Globus pallidus (tissue), 1 donor: ENCODE measurements around the gene BRF1.
"Not testable (repeated sequence)": the region's sequence is repeated elsewhere in the genome, so short reads cannot be mapped to it uniquely, and the experiment has no call there.

Experiments used
- DNase-seq: peaks from one replicate; pipeline ENCODE4 v3.0.0-alpha.2; 2015; ENCODE audit warnings: low spot score

BRF1 gene, protein sequence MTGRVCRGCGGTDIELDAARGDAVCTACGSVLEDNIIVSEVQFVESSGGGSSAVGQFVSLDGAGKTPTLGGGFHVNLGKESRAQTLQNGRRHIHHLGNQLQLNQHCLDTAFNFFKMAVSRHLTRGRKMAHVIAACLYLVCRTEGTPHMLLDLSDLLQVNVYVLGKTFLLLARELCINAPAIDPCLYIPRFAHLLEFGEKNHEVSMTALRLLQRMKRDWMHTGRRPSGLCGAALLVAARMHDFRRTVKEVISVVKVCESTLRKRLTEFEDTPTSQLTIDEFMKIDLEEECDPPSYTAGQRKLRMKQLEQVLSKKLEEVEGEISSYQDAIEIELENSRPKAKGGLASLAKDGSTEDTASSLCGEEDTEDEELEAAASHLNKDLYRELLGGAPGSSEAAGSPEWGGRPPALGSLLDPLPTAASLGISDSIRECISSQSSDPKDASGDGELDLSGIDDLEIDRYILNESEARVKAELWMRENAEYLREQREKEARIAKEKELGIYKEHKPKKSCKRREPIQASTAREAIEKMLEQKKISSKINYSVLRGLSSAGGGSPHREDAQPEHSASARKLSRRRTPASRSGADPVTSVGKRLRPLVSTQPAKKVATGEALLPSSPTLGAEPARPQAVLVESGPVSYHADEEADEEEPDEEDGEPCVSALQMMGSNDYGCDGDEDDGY

DNA sequence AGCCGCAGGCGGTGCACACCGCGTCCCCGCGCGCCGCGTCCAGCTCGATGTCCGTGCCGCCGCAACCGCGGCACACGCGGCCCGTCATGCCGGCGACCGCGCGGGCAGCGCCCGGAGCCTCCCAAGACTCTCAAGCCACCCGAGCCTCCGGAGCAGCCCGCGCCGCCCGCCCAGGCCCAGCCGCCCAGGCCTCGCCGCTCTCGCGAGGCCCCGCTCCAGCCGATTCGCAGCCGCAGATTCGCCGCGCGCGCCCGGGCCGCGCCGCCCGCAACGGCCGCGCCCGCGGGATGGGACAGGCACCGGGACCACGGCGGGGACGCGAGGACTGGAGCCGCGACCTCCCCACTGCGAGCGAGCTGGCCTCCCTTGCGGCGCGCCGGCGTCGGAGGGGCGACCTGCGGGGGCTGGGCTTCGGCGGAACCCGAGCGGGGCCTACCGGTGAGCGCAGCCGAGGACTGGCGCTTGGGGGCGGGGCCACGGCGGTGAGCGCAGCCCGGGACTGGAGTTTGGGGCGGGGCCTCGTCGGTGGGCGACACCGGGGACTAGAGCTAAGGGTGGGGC, at the start of gene BRF1:
TSS of gene BRF1 (minus strand) at position 460 of the 561 bp plus-strand sequence. CDS start at position 88, 372 bp downstream.
- peak; percentile 86 for DNase-seq

DNA sequence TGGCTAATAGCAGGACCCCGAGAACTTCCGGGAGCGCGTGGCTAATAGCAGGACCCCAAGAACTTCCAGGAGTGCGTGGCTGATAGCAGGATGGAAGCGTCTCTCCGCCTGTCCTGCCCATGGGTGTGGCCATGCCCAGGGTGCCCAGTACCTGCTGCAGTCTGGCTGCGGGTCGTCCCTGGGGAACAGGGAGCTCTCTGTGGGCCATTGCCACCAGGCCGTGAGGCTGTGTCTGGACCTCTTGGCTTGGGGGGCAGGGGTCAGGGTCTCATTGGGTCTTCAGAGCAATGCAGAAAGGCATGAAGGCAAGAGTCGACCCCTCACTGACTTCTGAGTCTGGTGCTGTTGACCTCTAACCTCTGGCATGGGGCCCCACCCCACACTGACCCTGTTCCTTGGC, 49.2 kb upstream of the BRF1 start:
- no peak for DNase-seq

DNA sequence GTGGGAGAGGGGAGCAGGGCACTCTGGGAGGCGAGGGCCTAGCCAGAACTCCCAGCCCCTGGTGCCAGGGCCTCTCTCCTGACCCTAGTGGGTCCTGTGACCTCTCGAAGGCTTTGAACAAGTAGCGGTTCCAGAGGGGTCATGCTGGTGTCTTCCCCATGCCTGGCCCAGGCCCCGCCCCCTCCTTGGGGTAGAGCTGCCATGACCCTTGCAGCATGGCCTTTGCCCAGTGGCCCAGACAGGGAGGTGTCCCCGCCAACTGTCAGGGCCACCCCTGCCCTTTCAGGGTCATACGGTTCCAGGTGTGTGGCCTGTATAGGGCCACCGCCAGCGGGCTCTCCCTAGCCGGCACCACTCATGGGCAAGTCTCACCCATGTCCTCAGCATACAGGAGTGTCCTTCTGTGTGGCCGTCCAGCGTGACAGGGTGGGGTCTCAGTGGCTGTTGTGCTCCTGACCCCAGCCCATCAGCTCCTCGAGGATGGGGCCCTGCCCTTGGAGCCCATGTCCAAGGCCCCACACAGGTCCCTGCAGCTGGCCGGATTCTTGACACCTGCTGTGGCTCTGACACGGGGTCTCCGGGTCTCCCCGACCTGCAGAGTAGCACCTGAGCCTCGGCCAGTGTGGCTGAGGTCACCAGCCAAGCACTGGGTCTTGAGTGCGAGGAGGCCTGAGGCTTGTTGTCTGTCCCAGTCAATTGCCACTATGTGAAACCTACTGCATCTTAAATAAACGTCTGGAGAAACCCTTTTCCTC, 48.3 kb upstream of the BRF1 start:
- DNase-seq = no peak

DNA sequence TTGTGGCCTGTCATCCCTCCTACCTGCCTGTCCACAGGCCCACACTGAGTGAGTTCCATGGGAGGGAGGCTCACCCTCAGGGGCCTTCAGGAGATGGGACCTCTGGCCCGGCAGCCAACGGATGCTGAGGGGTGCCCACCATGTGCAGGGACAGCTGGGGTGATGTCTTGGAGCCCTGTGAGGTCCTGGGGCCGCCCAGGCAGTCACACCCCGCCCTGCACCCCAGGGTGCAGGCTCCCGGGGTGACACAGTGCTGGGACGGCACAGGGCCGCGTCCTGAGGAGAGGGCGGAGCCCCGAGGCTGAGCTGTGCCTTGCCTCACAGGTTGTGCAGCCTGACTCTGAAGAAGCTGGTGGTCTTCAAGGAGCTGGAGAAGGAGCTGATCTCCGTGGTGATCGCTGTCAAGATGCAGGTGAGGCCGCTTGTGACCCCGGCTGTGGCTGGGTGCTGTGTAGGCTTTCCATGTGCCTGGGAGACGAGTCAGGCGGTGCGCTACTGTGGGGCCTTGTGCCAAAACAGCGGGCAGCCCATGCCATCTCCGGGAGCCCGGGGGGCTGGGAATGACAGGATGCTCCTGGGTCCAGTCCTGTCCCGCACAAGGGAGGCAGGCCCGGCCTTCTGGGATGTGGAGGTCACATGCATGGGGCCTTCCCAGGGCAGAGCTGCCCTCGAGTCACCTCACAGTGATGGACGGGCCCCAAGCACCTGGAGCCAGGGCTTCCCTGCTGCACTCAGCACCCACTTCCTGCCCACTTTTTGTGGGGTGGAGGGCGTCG, 47.6 kb upstream of the BRF1 start:
- no peak for DNase-seq

DNA sequence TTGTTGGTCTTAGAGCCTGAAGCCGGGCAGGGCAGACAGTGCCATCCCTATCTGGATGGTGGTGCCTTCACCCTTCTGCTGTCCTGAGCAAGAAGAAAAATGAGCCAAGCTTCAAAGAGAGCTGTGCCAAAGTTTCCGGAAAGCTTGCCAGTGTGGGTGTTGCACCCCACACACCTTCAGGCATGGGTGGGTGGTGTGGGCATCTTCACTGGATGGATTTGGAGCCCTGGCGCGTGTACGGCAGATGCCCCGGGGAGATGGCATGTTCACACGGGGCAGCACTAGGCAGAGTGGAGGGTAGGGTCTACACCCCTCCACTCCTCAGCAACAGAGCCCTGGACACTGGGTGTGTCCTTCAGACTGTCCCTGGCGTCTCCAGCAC, 46.8 kb upstream of the BRF1 start:
- DNase-seq = no peak

DNA sequence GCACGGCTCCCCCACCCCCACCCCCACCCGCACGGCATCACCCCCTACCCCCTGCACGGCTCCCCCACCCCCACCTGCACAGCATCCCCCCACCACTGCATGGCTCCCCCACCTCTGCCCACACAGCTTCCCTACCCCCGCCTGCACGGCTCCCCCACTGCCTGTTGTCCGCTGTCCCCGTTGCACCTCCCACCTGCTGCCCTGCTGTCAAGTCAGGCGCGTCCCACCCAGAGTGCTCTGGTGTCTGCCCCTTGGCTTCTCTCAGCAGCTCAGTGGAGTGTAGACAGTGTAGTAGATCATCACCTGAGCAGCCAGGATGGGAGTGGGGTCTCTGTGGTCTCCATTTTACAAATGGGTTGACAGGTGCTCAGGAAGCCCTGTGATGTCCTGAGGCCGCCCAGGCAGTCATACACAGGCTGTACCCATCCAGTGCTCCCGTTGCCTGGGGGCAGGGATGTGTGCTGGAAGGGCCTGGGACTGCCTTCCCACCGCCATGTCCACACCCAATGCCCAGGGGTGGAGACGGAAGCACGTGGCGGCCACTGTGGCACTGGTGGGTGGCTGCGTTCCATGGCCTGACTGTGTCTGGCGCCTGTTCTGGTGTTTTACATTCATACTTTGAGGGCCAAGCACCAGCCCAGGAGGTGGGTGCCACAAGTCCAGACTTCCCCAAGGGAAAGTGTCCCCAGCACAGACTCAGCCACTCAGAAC, 46.2 kb upstream of the BRF1 start:
- DNase-seq = no peak

DNA sequence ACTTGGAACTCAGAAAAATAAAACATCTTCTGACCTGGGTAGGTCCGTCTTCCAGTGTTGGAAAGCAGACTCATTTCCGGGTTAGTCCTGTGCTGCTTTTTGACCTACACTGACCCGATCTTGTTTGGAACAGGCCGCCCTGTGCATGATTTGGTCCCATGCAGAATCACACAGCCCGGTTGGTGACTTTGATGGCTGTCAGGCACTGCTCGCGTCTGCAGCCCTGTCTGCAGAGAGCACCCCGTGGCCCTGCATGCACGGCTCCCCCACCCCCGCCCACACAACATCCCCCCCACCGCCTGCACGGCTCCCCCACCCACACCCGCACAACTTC, 45.4 kb upstream of the BRF1 start:
- no peak for DNase-seq

DNA sequence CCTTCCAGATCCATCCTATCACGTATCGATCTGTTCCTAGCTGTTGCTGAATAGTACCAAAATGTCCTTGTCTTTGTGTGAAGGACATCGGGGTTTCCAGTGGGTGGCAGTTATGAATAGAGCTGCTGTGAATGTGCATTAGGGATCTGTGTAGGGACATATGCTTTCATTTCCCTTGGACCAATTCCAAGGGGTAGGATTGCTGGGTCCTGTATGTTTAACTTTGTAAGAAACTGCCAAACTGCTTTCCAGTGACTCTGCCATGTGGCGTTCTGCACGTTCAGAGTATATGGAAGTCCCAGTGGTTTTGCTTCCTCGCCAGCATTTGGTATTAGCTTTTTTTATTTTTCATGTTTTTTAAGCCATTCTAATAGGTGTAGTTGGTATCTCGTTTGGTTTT, 42.4 kb upstream of the BRF1 start:
- DNase-seq = no peak

DNA sequence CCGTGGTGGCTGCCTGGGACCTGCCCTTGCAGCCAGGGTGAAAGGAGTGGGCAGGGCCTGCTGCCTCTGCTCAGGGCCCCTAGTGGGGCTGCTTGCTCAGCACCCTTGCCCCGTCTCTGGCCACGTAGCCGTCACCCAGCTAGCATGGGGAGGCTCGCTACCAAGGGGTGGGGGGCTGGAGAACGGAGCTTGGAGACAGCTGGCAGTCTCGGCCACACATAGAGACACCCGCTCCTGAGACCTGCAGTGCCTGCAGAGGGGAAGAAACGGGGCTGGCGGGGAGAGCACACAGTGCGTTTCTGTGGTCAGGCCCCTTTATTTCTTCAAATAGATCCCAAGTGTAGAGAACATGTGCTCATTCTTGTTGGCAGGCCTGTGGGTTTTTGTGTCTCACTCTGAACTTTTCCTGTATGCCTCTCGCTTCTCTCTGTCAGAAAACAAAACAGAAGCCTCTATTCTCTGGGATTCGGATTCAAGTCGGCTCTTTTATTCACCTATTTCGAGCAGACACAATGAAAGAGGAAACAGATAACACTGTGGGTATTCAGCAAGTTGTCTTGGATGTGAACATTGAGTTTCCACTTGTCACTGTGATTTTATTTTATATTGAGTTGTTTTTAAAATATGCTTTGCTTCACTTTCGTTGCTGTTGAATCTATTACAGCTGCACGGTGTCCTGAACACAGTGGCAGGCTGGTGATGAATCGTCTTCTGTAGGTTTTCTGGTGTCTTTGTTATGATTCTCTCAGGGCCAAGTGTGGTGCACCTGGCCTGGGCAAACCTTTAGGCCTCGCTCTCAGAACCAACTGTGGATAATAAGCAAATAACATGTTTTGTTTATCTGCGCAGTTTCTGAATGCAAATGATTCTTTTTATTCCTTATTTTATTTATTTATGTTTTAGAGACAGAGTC, 40.3 kb upstream of the BRF1 start:
- DNase-seq = peak; percentile 80

DNA sequence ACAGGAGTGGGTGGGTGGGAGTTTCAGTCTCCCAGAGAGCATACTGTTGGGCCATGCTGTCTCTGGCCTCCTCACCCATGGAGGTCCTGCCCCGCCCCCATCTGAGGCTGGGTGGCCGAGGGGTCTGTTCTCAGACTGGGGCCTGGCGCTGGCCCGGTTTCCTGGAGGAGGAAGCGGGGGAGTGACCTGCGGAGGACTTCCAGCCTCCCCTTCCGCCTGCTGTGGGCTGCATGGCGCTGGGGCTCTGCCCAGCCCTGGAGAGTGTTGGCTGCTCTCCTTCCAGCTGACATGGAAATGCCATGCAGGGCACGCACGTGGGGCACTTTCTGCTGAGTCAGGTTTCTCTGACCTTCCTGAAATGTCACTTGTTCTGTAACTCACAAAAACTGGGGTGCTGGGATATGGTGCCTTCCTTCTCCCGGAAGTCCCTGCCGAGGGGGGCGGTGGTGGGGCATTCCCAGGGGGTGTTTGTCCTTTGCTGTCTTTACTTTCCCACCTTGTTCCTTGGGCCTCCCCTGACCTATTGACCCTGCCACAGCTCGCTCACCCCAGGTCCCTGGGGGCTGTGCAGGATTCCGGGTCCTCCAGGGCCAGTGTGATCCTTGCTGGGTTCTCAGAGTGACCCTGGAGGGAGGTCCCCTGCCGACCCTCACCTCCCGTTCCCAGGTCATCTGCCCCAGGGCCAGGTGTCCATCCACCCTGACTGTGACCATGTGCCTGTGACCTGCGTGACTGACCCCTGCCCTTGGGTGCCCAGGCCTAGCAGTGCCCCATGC, 37.4 kb upstream of the BRF1 start:
- peak; percentile 73 for DNase-seq

DNA sequence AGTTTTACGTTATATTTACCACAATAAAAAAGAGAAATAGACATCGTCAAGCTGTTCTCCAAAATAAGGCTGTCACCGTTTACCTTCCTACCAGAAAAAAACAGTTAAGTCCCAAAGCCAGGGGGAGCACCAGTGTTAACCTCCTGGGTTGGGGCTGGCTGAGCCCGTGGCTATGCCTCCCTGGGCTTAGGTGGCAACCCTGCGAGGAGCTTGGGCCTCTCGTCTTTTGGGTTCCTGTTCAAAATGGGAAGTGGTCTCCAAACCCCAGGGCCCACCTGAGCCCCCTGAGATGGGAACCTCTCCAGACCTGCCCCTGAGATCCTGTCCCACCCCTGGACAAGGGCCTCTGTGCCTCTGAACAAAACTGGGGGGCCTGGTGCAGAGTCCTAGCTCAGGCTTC, 36.6 kb upstream of the BRF1 start:
- no peak for DNase-seq

DNA sequence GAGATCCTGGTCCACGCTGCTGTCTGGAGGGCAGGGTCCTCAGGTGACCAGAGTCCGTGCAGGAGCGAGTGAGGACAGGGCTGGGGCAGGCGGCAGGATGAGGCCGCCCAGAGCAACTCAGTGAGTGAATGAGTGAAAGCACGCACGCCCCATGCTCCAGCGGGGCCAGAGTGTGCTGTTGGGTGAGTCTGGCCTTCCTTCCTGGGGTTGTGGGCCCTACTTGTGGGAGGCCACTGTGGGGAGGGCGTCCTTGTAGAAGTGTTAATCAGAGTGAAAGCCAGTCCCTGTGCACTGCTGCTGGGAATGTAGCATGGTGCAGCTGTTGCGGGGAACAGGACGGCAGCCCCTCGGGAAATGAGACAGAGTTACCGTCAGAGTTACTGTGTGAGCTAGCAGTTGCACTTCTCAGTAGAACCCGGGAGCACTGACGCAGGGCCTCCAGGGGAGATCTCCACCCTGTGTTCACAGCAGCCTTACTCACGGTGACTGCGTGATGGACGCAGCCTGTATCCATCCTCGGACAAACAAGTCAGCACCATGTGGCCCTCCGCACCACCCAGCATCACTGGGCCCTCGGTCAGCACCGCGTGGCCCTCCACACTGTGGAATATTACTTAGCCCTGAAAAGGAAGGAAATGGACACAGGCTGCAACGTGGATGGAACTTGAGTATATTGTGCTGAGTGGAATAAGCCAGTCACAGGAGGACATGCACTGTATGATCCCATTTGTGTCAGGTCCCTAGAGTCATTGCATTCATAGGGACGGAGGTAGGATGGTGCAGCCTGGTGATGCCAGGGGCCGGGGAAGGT, 35.9 kb upstream of the BRF1 start:
- no peak for DNase-seq

DNA sequence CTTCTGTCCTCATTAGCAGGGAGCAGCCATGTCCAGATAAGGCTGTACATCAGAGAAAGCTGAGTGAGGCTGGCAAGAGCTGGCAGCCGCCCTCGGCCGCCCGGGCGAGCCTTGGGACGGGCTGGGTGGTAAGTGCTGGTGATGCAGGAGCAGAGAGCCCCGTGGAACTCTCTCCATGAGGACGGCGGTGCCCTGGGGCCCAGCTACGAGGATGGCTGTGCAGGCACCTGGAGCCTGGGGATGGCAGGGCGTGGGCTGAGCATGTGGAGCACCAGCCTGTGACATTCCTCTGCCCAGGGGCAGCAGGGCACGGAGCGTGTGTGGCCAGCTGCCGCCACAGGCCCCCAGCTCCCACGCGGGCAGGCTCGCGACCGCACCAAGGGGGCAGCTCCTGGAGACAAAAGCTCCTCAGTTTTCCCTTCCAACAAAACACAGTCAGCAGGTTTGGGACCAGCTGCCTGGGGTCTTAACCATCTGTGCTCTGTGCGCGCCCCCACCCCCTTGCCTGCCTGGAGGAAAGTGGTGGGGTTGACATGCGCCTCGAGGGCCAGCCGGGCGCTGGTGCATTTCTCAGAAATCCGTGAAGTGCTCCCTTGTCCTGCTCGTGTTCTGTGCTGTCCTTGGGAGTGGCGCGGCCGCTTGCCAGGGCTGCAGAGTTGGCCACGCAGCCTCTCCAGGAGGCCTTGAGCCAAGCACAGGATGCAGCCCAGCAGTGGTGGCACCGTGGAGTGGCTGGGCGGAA, 35.1 kb upstream of the BRF1 start:
- DNase-seq = peak; percentile 73

DNA sequence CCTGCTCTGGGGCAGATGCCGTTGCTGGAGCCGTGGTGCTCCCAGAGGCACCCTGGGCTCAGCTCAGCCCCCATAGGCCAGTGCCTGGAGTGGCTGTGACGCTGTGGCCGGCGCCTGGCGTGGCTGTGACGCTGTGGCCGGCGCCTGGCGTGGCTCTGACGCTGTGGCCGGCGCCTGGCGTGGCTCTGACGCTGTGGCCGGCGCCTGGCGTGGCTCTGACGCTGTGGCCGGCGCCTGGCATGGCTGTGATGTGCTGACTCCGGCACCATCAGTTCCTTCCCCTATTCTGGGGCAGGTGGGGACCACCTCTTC, 34.4 kb upstream of the BRF1 start:
- not testable (repeated sequence) for DNase-seq

DNA sequence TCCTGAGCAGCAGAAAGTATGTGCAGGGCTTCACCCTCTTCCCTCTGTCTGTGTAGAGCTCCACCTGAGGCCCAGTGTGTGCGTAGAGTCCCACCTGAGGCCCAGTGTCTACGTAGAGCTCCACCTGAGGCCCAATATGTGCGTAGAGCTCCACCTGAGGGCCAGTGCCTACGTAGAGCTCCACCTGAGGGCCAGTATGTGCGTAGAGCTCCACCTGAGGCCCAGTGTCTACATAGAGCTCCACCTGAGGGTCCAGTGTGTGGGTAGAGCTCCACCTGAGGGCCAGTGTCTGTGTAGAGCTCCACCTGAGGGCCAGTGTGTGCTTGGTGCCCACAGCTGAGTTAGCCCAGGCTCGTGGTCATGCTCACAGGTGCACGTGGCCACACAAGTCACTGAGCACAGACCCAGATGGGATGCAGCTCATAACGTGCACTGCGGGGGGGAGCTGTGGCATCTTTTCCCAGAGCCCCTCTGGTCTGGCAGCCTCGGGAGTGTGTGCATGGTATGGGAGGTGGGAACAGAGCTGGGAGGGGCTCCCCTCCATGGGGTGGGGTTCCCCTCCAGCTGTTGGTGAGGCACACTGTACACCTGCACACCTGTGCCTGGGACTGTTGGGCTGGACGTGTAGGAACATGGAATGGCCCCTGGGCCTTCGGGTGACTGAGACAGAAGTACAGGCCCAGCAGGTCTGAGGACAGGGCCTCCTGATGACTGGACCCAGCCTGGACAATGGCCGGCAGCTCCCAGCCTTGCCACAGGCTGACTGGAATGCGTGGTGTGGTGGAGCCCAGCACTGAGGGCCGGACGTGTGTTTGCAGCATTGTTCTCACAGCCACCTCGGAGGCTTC, 33.8 kb upstream of the BRF1 start:
- no peak for DNase-seq

DNA sequence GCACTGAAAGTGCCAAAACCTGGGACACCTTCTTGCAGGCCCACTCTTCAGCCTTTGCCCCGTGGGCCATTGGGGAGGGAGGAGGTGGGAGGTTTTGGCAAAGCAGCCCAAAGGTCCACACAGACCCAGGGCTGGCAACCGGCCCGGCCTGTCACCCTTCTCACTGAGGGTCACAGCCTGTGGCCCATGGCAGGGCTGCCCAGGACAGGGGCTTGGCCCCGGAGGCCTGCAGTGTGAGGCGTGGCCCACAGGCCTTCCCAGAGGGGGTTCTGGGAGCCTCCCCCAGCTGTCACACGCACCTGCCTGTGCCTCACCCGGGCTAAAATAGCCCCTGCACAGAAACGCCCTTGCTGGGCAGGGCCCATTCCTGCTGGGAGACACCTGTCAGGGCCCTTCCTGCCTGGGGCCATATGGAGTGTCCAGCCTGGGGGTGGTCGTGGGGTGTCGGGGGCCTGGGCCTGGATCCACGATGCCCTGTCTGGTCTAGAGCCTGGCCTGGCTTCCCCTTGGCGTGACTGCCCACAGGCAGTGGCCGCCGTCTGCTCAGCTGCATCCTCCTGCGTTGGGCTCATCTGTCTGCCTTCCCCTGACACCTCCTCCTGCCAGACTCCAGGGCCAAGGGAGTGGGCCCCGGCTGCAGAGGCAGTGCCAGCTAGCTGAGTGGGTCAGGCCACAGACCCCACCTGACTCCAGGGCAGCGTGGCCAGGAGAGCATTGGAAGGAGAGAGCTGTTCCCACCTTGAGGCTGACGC, 33.0 kb upstream of the BRF1 start:
- no peak for DNase-seq
